HG02938 (cell line): ENCODE data around the gene CPM.
A peak's percentile ranks its signal among the peaks of the same experiment; 100 is the strongest.

ENCODE experiments used
- ATAC-seq: cut with Tn5 transposase; IDR thresholded peaks from one replicate; pipeline ENCODE4 v1.9.1; 2021; ENCODE audit warnings: mild to moderate bottlenecking, moderate library complexity; ENCODE audit not compliant: unreplicated experiment

CPM gene

DNA sequence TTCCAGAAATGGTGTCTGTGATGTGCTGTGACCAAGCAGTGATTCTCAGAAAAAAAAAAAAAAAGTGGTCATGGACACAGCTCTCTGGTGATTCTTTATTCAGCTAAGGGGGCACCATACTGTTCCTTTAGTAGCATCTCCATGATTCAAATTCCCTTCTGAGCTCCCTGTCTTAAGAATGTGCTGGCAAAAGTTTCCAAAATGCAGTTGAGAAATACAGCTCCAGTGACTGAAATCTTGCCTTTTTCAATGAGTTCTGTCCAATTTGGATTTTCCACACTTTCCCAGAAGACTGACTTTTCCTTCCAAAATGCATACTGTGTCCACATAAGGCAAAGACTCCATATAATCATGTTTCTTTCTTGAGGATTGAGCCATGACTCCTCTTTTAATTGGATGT is 24.3 kb upstream of the CPM start:
- ATAC-seq: no peak

DNA sequence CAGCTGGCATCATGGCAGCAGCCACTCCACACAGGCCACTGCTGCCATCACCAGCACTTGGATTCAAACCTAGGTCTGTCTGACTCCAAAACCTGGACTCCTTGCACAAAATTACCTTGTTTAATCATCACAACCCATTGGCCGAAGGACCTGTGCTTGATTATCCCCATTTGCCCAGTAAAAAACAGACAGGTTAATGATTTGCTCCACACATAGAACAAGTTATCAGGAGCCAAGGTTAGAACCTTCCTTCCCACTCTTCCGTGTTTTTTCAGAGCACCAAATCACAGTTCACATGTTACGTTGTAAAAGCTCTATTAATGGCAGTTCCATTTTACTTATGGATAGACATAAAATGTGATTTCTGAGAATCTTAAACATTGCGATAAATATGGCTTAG is 23.5 kb upstream of the CPM start:
- ATAC-seq: no peak

- no peak for ATAC-seq
These were observed 21.8 kb upstream of the CPM start for GRCh38 chr12:68954811-68955210.

DNA sequence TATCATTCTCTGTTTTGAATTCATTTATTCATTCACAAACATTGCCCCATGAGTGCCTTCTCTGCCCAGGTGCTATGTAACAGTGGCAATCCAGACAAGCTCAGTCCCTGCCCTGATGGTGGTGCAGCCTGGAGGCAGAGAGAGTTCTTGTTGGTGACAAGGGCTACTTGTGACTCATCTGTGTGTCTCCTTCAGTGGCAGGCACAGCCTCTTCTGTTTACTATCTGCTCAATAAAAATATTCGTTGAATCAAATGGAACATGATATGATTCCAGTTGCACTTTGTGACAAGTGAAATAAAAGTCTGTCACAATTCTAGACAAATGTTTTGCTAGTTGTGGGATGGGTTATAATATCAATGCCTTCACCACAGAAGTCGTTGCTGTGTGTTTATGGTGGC is 20.6 kb upstream of the CPM start:
- no peak for ATAC-seq

DNA sequence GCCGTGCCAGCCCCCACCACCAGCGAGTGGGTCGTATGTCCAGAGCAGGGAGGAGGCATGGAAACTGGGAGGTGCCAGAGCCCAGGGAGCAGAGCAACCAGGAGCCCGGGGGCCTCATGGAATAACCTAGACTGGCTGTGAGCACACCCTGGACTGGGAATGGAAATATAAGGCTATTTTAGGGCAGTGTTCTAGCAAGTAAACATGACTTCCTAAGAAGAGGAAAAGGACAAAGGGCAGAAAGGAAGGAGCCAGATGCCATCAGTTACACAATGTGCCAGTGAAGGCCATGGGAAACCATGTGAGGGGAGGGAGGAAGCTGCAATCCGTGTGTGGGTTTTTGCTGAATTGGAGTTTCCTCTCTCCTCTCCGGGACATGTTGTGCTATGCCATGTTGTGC is 18.7 kb upstream of the CPM start:
- ATAC-seq: no peak

DNA sequence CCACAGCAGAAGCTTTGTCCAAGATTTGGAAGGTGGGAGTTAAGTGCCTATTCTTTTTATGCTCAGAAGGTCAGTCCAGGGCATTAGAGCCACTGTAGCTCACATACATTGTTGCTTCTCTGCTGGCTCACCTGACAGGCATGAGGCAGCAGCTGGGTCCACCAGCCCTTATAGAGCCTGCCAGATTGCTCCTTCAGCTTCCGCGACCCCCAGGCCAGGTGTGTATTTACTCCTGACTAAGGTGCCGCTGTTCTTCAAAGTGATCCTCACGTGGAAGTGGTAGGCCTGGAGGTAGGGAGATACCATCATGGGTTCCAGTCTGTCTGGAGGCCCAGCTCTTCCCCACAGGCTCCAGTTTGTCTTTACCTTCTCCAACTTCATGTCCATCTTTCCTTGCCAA is 17.5 kb upstream of the CPM start:
- ATAC-seq: no peak

DNA sequence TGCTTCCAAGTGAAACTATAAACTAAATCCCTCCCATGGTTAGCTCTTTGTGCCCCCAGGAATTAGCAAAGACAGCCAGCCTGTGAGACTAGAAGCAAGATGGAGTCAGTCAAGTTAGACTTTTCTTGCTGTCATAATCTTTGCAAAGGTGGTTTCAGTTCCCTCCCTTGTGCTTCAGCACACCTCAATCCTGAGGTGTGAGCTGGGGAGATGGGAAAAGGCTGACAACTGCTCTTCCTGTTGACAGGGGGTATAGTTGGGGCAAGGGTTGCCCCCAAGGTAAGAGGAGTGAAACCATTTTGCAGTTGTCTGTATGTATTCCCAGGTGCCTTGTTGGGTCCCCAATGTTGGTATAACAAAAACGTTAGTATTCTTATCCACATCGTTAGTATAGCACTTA is 12.3 kb upstream of the CPM start:
- no peak for ATAC-seq

DNA sequence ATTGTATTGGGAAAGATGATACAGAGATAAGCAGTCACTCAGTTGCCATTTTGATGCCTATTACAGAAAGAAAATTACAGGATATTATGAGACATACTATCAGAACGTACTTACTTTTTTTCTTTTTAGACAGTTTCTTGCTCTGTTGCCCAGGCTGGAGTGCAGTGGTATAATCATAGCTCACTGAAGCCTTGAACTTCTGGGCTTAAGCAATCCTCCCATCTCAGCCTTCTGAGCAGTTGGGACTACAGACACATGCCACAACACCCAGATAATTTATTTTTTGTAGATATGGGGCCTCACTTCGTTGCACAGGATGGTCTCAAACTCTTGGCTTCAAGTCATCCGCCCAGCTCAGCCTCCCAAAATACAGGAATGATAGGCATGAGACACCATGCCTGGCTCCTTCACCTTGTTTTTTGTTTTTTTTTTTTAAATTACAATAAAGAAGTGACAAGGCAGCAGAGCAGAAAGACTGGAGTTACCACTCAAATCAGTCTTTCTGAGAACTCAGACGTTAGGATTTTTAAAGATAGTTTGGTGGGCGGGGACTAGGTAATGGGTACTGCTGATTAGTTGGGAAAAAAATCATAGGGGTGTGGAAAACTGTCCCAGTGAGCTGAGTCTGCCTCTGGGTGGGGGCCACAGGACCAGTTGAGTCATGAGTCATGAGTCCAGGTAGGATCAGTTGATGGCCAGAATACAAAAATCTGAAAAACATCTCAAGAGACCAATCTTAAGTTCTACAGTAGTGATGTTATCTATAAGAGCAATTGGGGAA is 11.5 kb upstream of the CPM start:
- no peak for ATAC-seq

DNA sequence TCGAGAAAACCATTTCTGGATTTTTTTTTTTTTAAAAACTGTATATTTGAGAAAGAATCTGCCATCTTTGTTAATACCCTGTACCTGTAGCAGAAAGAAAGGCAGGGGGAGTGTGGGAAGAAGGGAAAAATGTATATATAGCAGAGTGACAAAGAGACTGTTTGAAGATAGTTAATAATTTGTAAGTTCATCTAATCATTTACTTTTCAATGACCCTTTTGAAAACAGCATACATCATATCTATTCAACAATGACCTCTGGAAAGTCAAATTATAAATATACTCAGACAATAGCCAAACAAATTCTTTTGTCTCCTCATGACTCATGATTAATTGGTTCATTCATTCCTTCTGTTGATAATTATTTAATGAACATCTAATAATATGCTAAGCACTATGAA is 10.9 kb upstream of the CPM start:
- no peak for ATAC-seq

GRCh38 chr12:68940731-68941130 is 7.8 kb upstream of the CPM start:
- no peak for ATAC-seq

DNA sequence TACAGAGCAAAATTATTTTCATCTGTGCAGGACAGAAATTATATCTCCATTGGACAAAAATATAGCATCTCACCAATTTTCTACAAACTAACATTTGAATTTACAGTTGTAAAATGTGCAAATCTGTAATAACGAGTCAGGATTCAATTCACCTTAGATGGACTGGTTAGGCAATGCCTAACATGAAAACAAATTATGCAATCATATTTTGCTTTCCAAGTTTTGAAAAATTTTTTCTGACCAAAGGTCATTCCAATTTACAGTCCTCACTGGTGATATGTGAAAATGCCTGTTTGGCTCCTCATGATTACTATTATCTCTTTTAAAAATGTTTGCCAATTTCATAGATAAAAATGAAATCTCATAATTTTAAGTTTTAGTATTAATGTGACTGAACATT is 6.5 kb upstream of the CPM start:
- ATAC-seq: no peak

- no peak for ATAC-seq
These were observed 1.4 kb upstream of the CPM start for GRCh38 chr12:68934392-68934791.

DNA sequence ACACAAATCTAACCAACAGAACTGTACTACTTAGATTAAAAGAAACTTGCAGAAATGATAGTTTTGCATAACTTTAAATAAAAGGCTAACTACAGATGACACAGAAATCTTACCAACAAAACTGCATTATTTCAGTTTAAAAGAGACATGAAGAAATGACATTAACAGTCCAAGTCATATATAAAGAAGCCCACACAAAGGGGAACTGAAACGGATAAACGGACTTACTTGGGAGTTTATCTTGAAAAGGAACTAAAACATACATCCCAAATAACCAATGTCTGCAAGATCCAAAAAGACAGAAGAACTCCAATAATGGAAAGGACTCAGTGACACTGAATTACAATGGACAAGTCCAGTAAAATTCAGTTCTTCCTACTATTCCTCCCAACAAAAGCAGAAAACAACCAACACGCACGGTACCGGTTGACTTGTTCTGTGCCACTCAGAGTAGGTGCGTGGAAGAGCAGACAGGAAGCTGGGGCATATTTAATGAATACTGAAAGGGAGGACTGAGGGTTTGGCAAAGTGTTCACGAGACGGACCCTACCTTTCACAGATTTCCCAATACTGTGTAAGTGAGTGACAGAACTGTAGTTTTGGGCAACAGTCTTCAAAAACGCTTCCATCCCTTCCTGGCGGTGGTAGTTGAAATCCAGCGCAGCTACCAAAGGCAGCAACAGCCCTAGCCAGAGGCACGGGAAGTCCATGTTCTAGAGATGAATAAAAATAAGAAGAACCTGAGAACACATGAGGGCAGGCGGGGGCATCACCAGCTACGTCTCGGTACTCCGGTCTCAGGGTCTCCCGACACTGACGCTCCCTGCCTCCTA is 627 bp downstream of the CPM start:
- ATAC-seq: peak; percentile 30

DNA sequence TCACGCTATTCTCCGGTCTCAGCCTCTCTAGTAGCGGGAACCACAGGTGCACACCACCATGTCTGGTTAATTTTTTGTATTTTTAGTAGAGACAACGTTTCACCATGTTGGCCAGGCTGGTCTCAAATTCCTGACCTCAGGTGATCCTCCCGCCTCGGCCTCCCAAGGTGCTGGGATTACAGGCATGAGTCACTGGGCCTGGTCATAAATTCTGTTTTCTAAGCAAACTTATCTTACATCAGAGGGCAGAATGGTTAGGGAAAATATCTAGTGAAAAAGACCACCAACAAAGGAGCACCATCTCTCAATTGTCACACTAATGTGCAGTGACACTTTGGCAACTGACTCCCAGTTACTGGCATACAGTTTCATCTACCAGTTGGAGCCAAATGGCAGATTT is 2.8 kb downstream of the CPM start:
- ATAC-seq: no peak

DNA sequence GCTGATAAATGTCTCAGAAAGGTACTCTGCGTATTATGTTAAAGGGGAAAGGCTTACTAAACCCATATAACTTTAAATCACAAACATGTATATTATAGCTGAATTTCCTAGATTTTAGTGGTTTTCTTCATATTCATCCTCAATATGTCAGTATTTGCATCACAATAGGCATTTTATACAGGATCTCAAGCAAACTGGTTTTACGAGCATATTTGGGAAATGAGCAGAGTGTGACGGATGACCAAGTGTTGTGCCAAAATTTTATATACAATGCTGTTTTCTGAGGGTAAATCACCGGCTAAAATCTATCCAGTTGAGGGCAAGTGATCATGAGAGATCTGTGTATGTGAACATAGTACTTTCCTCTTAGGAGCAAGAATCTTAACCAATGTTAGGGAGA is 8.4 kb downstream of the CPM start:
- ATAC-seq: no peak

DNA sequence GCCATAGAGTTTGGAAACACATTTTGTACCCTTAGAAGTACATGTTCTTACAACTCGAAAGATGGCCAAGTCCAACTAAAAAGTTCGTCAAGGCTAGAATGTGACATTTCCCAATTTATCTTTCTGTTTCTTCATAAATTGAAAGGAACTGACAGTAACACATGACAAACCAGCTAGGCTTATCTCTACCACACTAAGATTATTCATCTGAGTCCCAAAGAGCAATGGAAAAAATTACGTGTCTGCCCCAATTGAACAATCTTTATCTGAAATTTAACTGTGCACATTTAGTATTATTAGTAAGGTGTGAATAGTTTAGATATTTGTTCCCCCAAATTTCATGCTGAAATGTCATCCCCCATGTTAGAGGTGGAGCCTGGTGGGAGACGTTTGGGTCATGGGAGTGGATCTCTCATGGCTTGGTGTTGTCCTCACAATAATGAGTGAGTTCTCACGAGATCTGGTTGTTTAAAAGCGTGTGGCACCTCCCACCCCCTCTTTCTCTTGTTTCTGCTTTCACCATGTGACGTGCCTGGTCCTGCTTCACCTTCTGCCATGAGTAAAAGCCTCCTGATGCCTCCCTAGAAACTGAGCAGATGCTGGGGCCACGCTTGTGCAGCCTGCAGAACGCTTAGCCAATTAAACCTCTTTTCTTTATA is 13.3 kb downstream of the CPM start:
- no peak for ATAC-seq

- no peak for ATAC-seq
These were observed 14.0 kb downstream of the CPM start for GRCh38 chr12:68918960-68919359.

DNA sequence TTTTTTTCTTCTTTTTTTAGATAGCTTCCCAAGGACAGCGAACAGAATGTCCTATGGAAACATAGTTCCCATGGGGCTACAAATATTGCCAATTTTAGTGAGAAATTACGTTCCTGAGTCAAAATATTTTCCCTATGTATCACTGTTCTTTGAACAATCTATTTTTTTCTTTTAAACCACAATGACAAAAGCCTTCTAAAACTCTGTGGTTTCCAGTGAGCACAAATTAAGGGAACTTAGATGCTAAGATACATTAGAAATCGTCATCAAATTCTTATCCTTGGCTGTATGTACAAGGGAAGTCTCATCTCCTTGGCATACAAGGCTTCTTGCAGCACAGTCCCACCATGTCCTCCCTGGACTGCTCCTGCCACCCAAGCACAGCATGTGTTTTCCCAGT is 17.9 kb downstream of the CPM start:
- no peak for ATAC-seq

DNA sequence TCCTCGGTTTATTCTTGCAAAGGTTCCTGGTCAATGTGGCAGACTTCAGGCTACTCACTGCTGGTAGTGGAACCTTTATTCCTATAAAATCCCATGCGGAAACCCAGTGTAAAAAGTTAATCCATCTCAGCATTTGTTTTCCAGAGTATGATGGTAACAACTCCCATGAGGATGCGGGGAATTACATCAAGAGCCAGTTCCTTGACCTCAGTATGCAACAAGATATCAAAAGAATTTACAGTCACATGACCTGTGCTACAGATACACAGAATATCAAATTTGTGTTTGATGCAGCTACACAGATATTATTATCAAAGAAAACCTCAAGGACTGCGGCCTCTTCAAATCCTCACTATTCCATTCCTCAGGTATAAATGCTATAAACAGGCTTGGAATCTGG is 19.3 kb downstream of the CPM start:
- ATAC-seq: no peak

DNA sequence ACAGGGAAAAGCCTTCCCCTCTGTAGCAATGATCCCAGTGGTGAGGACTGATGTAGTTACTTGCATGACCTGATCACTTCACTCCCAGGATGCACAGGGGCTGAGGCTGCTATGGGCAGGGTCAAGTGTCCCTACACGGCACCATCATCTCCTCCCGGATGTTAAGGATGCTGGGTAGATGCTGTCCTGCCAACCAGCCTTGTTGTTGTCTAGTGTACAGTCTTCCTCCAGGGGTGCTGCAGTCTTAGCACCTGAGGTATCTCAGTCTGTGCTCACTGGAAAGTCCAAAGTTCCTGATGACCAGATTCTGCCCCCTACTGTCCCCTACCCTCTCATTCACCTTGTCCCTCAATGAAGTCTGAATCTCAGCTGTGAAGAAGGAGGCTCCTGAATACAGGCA is 20.1 kb downstream of the CPM start:
- ATAC-seq: no peak

DNA sequence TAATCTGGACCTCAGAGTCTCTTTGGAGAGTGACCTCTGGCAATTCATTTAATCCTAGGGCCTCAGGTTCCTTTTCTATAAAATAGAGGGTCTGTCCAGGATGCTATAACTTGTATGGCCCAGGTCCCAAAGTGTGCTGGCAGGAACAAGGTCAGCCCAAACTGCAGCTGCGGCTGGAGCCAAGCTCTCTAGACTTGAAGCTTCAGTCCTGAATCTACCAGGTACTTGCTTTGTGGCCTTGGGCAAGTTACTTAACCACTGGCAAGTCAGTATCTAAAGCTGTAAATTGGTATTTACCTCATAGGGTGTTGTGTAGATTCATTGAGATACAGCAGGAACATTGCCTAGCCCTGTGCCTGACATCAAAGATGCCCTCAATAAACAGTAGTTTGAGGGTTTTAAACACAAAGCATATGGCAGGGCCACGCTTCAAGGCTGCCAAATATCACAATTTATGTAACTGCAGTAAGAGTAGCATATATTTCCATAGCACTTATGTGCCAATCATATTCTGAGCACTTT is 21.7 kb downstream of the CPM start:
- ATAC-seq: no peak

- no peak for ATAC-seq
These were observed 22.8 kb downstream of the CPM start for GRCh38 chr12:68910128-68910527.
